ENCODE data around the gene SYVN1. TPM values are rescaled to one million over a fixed set of nuclear protein-coding genes. Genes with fewer than 3 reads are reported as not detected.

The SYVN1 gene
- total and polyA plus RNA-seq, 7 donors: 5.1 to 43.5 (median 17.3) TPM

- Histone ChIP-seq H3K27ac (no peak overlapping the region), H3K27me3 (peaks cover 0 to 4% (median 0%) of the 10 kb centered on the region in 3 donors), H3K4me1 (peaks cover 0 to 13% (median 4%) of the 10 kb centered on the region in 4 donors), H3K4me3 (no peak overlapping the region), H3K36me3 (no peaks in the 10 kb centered on the region), H3K9me3 (no peaks in the 10 kb centered on the region)
- TF ChIP-seq EP300 (IDR thresholded peaks at IDR 0.05): no peak
- TF ChIP-seq, protein P1, sequence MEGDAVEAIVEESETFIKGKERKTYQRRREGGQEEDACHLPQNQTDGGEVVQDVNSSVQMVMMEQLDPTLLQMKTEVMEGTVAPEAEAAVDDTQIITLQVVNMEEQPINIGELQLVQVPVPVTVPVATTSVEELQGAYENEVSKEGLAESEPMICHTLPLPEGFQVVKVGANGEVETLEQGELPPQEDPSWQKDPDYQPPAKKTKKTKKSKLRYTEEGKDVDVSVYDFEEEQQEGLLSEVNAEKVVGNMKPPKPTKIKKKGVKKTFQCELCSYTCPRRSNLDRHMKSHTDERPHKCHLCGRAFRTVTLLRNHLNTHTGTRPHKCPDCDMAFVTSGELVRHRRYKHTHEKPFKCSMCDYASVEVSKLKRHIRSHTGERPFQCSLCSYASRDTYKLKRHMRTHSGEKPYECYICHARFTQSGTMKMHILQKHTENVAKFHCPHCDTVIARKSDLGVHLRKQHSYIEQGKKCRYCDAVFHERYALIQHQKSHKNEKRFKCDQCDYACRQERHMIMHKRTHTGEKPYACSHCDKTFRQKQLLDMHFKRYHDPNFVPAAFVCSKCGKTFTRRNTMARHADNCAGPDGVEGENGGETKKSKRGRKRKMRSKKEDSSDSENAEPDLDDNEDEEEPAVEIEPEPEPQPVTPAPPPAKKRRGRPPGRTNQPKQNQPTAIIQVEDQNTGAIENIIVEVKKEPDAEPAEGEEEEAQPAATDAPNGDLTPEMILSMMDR (IDR thresholded peaks at IDR 0.05): no peak
- no peak for TF ChIP-seq POLR2AphosphoS5 (IDR thresholded peaks at IDR 0.05)
- no peak for TF ChIP-seq POLR2A (IDR thresholded peaks at IDR 0.05)
- intact Hi-C loops (cut with DNase I): no loop called here
- 89 to 91% methylated on average over 5 of the region's 5 CpGs for WGBS, 2 donors
- no peak for DNase-seq
These were observed 14.3 kb upstream of the SYVN1 start for GRCh38 chr11:65148657-65149056.

DNA sequence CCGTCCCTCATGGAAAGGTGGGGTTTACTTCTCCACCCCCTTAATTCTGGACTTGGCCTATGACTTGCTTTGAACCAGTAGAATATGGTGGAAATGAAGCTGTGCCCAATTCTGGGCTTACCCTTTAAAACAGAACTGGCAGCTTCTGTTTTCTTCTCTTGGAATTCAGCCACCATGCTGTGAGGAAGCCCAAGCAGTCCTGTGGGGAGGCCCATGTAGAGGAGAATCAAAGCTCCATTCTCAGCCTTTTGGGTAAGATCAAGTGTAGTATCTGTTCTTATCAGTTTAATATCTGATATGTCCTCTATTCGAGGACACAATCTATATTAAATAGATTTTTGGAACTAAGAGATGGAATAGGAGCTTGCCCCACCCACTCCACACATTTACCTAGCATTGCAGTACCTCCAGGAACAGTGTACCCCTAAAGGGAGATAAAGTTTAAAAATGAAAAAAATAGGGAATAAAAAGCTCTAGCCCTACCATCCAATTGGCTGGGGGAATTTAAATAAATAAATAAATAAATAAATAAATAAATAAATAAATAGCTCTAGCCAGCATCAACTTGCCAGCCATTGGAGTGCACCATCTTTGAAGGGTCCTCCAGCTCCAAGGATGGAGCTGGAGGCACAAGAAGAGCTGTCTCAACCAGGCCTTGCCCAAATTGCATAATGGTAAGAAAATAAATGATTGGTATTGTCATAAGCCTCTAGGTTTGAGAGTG is 13.2 kb upstream of the SYVN1 start:
- Histone ChIP-seq H3K36me3 (no peaks in the 10 kb centered on the region), H3K27ac (no peak overlapping the region), H3K4me1 (peaks cover 0 to 13% (median 4%) of the 10 kb centered on the region in 4 donors), H3K9me3 (no peaks in the 10 kb centered on the region), H3K4me3 (no peak overlapping the region), H3K27me3 (peaks cover 0 to 4% (median 0%) of the 10 kb centered on the region in 3 donors)
- intact Hi-C loops (cut with DNase I): no loop called here
- DNase-seq: no peak
- TF ChIP-seq POLR2A (IDR thresholded peaks at IDR 0.05) (no peak), EP300 (IDR thresholded peaks at IDR 0.05) (no peak), POLR2AphosphoS5 (IDR thresholded peaks at IDR 0.05) (no peak)
- TF ChIP-seq, protein P1 (IDR thresholded peaks at IDR 0.05): no peak
- WGBS, 2 donors: 67 to 87% methylated on average over 2 of the region's 2 CpGs

DNA sequence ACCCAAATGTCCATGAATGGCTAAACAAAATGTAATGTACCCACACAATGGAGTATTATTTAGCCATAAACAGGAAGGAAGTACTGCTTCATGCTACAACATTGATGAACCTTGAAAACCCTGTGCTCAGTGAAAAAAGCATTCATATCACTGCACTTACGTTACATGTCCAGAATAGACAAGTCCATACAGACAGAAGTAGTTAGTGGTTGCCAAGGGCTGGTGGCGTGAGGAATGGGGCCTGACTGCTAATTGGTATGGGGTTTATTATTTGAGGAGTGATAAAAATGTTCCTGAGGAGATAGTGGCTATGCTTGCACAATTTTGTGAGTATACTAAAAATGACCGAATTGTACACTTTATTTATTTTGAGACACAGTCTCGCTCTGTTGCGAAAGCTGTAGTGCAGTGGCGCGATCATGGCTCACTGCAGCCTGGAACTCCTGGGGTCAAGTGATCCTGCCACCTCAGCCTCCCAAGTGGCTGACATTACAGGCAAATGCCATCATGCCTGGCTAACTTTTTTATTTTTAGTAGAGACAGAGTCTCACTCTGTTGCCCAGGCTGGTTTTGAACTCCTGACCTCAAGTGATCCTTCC is 7.7 kb upstream of the SYVN1 start:
- Histone ChIP-seq H3K4me1 (no peaks in the 10 kb centered on the region), H3K9me3 (no peaks in the 10 kb centered on the region), H3K4me3 (no peak overlapping the region), H3K27ac (no peak overlapping the region), H3K27me3 (peaks cover 0 to 3% (median 0%) of the 10 kb centered on the region in 3 donors), H3K36me3 (no peaks in the 10 kb centered on the region)
- no peak for TF ChIP-seq EP300 (IDR thresholded peaks at IDR 0.05)
- TF ChIP-seq, protein P1 (IDR thresholded peaks at IDR 0.05): no peak
- no peak for TF ChIP-seq POLR2AphosphoS5 (IDR thresholded peaks at IDR 0.05)
- TF ChIP-seq POLR2A (IDR thresholded peaks at IDR 0.05): no peak
- no peak for DNase-seq
- WGBS, 2 donors: 79 to 86% methylated on average over 7 of the region's 7 CpGs
- intact Hi-C loops (cut with DNase I): no loop called here

DNA sequence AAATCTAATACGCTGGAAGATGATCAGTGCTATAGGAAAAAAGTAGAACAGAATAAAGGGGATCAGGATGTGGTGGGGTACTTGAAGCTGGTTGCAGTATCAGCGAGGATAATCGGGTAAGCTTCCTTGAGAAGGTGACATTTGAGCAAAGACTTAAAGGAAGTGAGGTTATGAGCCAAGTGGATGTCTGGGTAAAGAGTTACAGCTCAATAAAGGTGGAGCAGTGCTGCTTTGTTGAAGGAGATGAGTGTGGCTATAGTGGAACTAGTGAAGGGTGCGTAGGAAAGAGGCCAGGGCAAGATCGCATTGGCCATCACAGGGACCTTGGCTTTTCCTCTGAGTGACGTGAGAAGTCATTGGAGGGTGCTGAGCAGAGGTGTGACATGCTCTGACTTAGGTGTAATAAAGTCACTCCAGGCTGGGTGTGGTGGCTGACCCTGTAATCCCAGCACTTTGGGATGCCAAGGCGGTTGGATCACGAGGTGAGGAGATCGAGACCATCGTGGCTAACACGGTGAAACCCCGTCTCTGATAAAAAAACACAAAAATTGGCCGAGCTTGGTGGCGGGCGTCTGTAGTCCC is 2.3 kb upstream of the SYVN1 start:
- TF ChIP-seq EP300 (IDR thresholded peaks at IDR 0.05): no peak
- no peak for TF ChIP-seq POLR2A (IDR thresholded peaks at IDR 0.05)
- TF ChIP-seq POLR2AphosphoS5 (IDR thresholded peaks at IDR 0.05): no peak
- TF ChIP-seq, protein P1 (IDR thresholded peaks at IDR 0.05): no peak
- Histone ChIP-seq H3K9me3 (no peaks in the 10 kb centered on the region), H3K27me3 (no peaks in the 10 kb centered on the region), H3K4me3 (no peak overlapping the region), H3K4me1 (peaks cover 0 to 31% (median 25%) of the 10 kb centered on the region in 4 donors), H3K36me3 (peaks cover 0 to 14% (median 11%) of the 10 kb centered on the region in 4 donors), H3K27ac (no peak overlapping the region)
- 28 to 78% methylated on average over 15 of the region's 15 CpGs for WGBS, 2 donors
- DNase-seq: no peak
- intact Hi-C loops (cut with DNase I): no loop called here
